ENCODE measurements around the gene WDR35. TPM values are rescaled to one million over a fixed set of nuclear protein-coding genes. Genes with fewer than 3 reads are reported as not detected.

WDR35 gene
- total and polyA plus RNA-seq, 2 of the 4 experiments (the other 2 are of a cell fraction) = 3.4 to 8.1 TPM

GRCh38 chr2:20027705-20028434 lies 38.0 kb upstream of the WDR35 start:
- H2AFZ ChIP-seq (replicated peaks; ENCODE audit: low read length, poor library complexity) = no peak overlapping the region
- H3K4me1 ChIP-seq (ENCODE audit: control insufficient read depth, insufficient read depth, low read length) = no peaks in the 10 kb centered on the region
- no peak overlapping the region for H2BK15ac ChIP-seq (ENCODE audit: low read depth, low read length)
- no peak overlapping the region for H2AK5ac ChIP-seq (ENCODE audit: low read depth, low read length)
- no TSS peak for BruUV-seq (replicated peaks)
- no peak overlapping the region for H3K4ac ChIP-seq (ENCODE audit: low read depth, low read length)
- no peak overlapping the region for H3K18ac ChIP-seq (ENCODE audit: low read depth, low read length)
- DNase-seq (no peak), ATAC-seq (ENCODE audit: low read depth) (no peak)
- no peak overlapping the region for H3K27ac ChIP-seq (ENCODE audit: insufficient read depth, low read length)
- no peak overlapping the region for H4K91ac ChIP-seq (ENCODE audit: insufficient read depth, low read depth, low read length)
- no peak overlapping the region for H3K4me2 ChIP-seq (ENCODE audit: low read depth, low read length)
- dilution Hi-C loops (cut with HindIII; ENCODE audit: low sequenced_read_pairs, unreplicated experiment) = no loop called here
- H2BK5ac ChIP-seq (ENCODE audit: low read depth, low read length, poor library complexity, severe bottlenecking) = peak overlapping the region; percentile 29
- H3K9me3 ChIP-seq (ENCODE audit: control insufficient read depth, insufficient read depth, low read length) = no peaks in the 10 kb centered on the region
- no peak overlapping the region for H4K5ac ChIP-seq (ENCODE audit: low read depth, low read length)
- H3K14ac ChIP-seq (replicated peaks; ENCODE audit: low read depth, low read length) = no peak overlapping the region
- CTCF ChIA-PET = interaction anchor here (1.2 kb wide), 1 partner anchor 12 kb away, joined by 4 read pairs; no protein-coding TSS in a partner anchor
- intact Hi-C loops (cut with micrococcal nuclease) = no loop called here
- H3K9ac ChIP-seq (ENCODE audit: low read depth, low read length) = no peak overlapping the region
- peaks cover 9 to 10% of the 10 kb centered on the region in 2 experiments; a peak in 2 of 4 replicates for H3K79me1 ChIP-seq (ENCODE audit: low read depth in 1 of 2, low read length in 2 of 2)
- in situ Hi-C loops (cut with MboI; ENCODE audit: low sequenced_read_pairs) = loop anchor here (10.0 kb wide), 1 partner anchor 63 kb away; no protein-coding TSS in a partner anchor
- H3K9me1 ChIP-seq (ENCODE audit: insufficient read depth, low read length) = peaks cover 2% of the 10 kb centered on the region; the same call in 1 of the 2 replicates
- no CpG with 5 or more reads among the region's 3 CpGs for WGBS, 2 experiments (ENCODE audit: extremely low coverage in 2 of 2, insufficient read length in 1 of 2)
- H3K4me3 ChIP-seq (ENCODE audit: insufficient read depth, low read depth, low read length) = no peak overlapping the region
- H3K27me3 ChIP-seq (ENCODE audit: control insufficient read depth, insufficient read depth, low read length) = no peaks in the 10 kb centered on the region
- H2BK20ac ChIP-seq (ENCODE audit: low read depth, low read length) = no peak overlapping the region
- no peak overlapping the region for H3K23ac ChIP-seq (ENCODE audit: low read depth, low read length)
- H3K36me3 ChIP-seq (ENCODE audit: control insufficient read depth, insufficient read depth, low read length) = peaks cover 22% of the 10 kb centered on the region
- H4K20me1 ChIP-seq (ENCODE audit: insufficient read depth, low read length) = no peaks in the 10 kb centered on the region; the same call in 1 of the 2 replicates
- no peak overlapping the region for H3K56ac ChIP-seq (ENCODE audit: extremely low read depth, insufficient read depth, low read length)
- H2AK9ac ChIP-seq (replicated peaks; ENCODE audit: low read depth, low read length, poor library complexity) = no peak overlapping the region
- no peak overlapping the region for H4K8ac ChIP-seq (ENCODE audit: low read depth in 2 of 2, low read length in 2 of 2)
- POLR2A ChIA-PET (ENCODE audit: unreplicated experiment) = no interaction called here
- no peak overlapping the region for H2BK120ac ChIP-seq (ENCODE audit: low read depth, low read length)
- TF ChIP-seq CTCF (conservative IDR thresholded peaks at IDR 0.05; ENCODE audit: low read depth, low read length) (no peak), RAD21 (IDR thresholded peaks at IDR 0.05; ENCODE audit: low read length) (no peak), BHLHE40 (IDR thresholded peaks at IDR 0.05; ENCODE audit: low read depth, low read length) (no peak), NFE2L2 (IDR thresholded peaks at IDR 0.05; ENCODE audit: low read depth, low read length) (no peak), RFX5 (IDR thresholded peaks at IDR 0.05; ENCODE audit: low read depth, low read length) (no peak), SMC3 (IDR thresholded peaks at IDR 0.05; ENCODE audit: low read depth, low read length) (no peak), RCOR1 (IDR thresholded peaks at IDR 0.05; ENCODE audit: insufficient replicate concordance, low read length) (no peak), CEBPB (IDR thresholded peaks at IDR 0.05; ENCODE audit: low read depth, low read length) (no peak), MAFK (IDR thresholded peaks at IDR 0.05; ENCODE audit: low read depth, low read length) (no peak), ELK1 (IDR thresholded peaks at IDR 0.05; ENCODE audit: borderline replicate concordance, low read depth, low read length) (no peak), CHD1 (IDR thresholded peaks at IDR 0.05; ENCODE audit: low read depth, low read length) (no peak), USF2 (IDR thresholded peaks at IDR 0.05; ENCODE audit: low read depth, low read length) (no peak), MXI1 (IDR thresholded peaks at IDR 0.05; ENCODE audit: borderline replicate concordance, low read depth, low read length) (no peak), FOS (IDR thresholded peaks at IDR 0.05; ENCODE audit: low read depth, low read length) (no peak), MAZ (IDR thresholded peaks at IDR 0.05; ENCODE audit: borderline replicate concordance, low read depth, low read length) (no peak)
